Measurements from ENCODE around the gene FERMT3. TPM values are rescaled to one million over a fixed set of nuclear protein-coding genes. Genes with fewer than 3 reads are reported as not detected.

The FERMT3 gene
- total and polyA plus RNA-seq, 2 of the 8 experiments (the other 6 are each of a cell fraction or from before 2014, with no cell fraction given), result 1.4 to 3.7 TPM

- TF ChIP-seq KDM1A (IDR thresholded peaks at IDR 0.05; ENCODE audit: borderline replicate concordance, low read length), result no peak
- TF ChIP-seq JUND (IDR thresholded peaks at IDR 0.05; ENCODE audit: low read length), result no peak
- TF ChIP-seq, protein P1, sequence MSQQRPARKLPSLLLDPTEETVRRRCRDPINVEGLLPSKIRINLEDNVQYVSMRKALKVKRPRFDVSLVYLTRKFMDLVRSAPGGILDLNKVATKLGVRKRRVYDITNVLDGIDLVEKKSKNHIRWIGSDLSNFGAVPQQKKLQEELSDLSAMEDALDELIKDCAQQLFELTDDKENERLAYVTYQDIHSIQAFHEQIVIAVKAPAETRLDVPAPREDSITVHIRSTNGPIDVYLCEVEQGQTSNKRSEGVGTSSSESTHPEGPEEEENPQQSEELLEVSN (IDR thresholded peaks at IDR 0.05), result no peak
- TF ChIP-seq, protein P2, sequence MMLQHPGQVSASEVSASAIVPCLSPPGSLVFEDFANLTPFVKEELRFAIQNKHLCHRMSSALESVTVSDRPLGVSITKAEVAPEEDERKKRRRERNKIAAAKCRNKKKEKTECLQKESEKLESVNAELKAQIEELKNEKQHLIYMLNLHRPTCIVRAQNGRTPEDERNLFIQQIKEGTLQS (IDR thresholded peaks at IDR 0.05; ENCODE audit: insufficient read depth, low read depth, low read length), result no peak
- no peak for TF ChIP-seq SRF (IDR thresholded peaks at IDR 0.05; ENCODE audit: low read depth, low read length)
- no peak for TF ChIP-seq MAFK (IDR thresholded peaks at IDR 0.05; ENCODE audit: low read depth, low read length)
Measured at GRCh38 chr11:64223001-64223651, 16.6 kb downstream of the FERMT3 start (continued).

Measured in H1 (cell line).